Brain microvascular endothelial cell (primary cell): ENCODE measurements around the gene PTPN5.

Experiments used
- DNase-seq: peaks from one replicate; pipeline ENCODE4 v3.0.0-alpha.2; 2020
- H3K27ac ChIP-seq: fragments of 250-450 bp; sonication (Bioruptor Pico); 2 replicates; pipeline ENCODE4 v1.5.1; 2020; ENCODE audit warnings: mild to moderate bottlenecking, moderate library complexity
- H3K27me3 ChIP-seq: fragments of 250-450 bp; sonication (Bioruptor Pico); replicated peaks from 2 replicates; pipeline ENCODE4 v1.5.1; 2020; ENCODE audit warnings: mild to moderate bottlenecking
- H3K36me3 ChIP-seq: fragments of 250-450 bp; sonication (Bioruptor Pico); replicated peaks from 2 replicates; pipeline ENCODE4 v1.5.1; 2020; ENCODE audit warnings: mild to moderate bottlenecking
- H3K4me3 ChIP-seq: 2 replicates; pipeline ENCODE4 v1.5.1; 2011; ENCODE audit warnings: low read depth, mild to moderate bottlenecking, control low read depth, low read length, moderate library complexity
- CTCF ChIP-seq: IDR thresholded peaks from 2 replicates; pipeline ENCODE4 v1.5.1; 2011; ENCODE audit warnings: low read depth, mild to moderate bottlenecking, moderate library complexity, low read length, control low read depth, inconsistent platforms; ENCODE audit errors: missing control alignments
- in situ Hi-C: cut with HindIII; loops from 2 replicates; pipeline ENCODE4 v1.10.0; 2017; ENCODE audit warnings: low sequenced_read_pairs, low pct_ligation_motif_present

The PTPN5 gene

GRCh38 chr11:18772211-18772610, 19.4 kb downstream of the PTPN5 start:
- H3K4me3 ChIP-seq, result no peak overlapping the region
- TF ChIP-seq CTCF, result no peak
- no peaks in the 10 kb centered on the region for H3K27me3 ChIP-seq
- no peak overlapping the region for H3K27ac ChIP-seq
- no peak for DNase-seq
- H3K36me3 ChIP-seq, result no peaks in the 10 kb centered on the region
- in situ Hi-C loops, result no loop called here

- DNase-seq, result no peak
- TF ChIP-seq CTCF, result no peak
- no peaks in the 10 kb centered on the region for H3K36me3 ChIP-seq
- in situ Hi-C loops, result no loop called here
- H3K27me3 ChIP-seq, result no peaks in the 10 kb centered on the region
- H3K4me3 ChIP-seq, result no peak overlapping the region
- no peak overlapping the region for H3K27ac ChIP-seq
Observed at GRCh38 chr11:18771266-18772035, 20.1 kb downstream of the PTPN5 start.

- Histone ChIP-seq H3K27me3 (no peaks in the 10 kb centered on the region), H3K4me3 (no peak overlapping the region), H3K36me3 (no peaks in the 10 kb centered on the region), H3K27ac (no peak overlapping the region)
- in situ Hi-C loops, result no loop called here
- TF ChIP-seq CTCF, result no peak
- DNase-seq, result no peak
Observed at GRCh38 chr11:18770479-18771125, 21.0 kb downstream of the PTPN5 start.

- no peak for DNase-seq
- TF ChIP-seq CTCF, result no peak
- Histone ChIP-seq H3K27ac (no peak overlapping the region), H3K27me3 (no peaks in the 10 kb centered on the region), H3K4me3 (no peak overlapping the region), H3K36me3 (no peaks in the 10 kb centered on the region)
- in situ Hi-C loops, result no loop called here
Observed at GRCh38 chr11:18769802-18770456, 21.7 kb downstream of the PTPN5 start.

- DNase-seq, result no peak
- H3K27ac ChIP-seq, result no peak overlapping the region
- no peaks in the 10 kb centered on the region for H3K27me3 ChIP-seq
- in situ Hi-C loops, result no loop called here
- H3K4me3 ChIP-seq, result no peak overlapping the region
- TF ChIP-seq CTCF, result no peak
- H3K36me3 ChIP-seq, result no peaks in the 10 kb centered on the region
Observed at GRCh38 chr11:18768978-18769377, 22.6 kb downstream of the PTPN5 start.
